GM19193 (cell line): Measurements from ENCODE around the gene FOXQ1.

ENCODE experiments used
- POLR2A ChIP-seq: IDR thresholded peaks from 4 replicates; pipeline ENCODE4 v1.6.1; 2011; ENCODE audit not compliant: insufficient read depth, insufficient read length; ENCODE audit errors: extremely low read depth

FOXQ1 gene

GRCh38 chr6:1312473-1313367 is 822 bp downstream of the FOXQ1 start:
- TF ChIP-seq POLR2A, result no peak

DNA sequence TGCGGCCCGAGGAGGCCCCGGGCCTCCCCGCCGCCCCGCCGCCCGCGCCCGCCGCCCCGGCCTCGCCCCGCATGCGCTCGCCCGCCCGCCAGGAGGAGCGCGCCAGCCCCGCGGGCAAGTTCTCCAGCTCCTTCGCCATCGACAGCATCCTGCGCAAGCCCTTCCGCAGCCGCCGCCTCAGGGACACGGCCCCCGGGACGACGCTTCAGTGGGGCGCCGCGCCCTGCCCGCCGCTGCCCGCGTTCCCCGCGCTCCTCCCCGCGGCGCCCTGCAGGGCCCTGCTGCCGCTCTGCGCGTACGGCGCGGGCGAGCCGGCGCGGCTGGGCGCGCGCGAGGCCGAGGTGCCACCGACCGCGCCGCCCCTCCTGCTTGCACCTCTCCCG is 1.5 kb downstream of the FOXQ1 start:
- no peak for TF ChIP-seq POLR2A

- TF ChIP-seq POLR2A, result no peak
Measured at GRCh38 chr6:1313767-1314503, 2.0 kb downstream of the FOXQ1 start.

DNA sequence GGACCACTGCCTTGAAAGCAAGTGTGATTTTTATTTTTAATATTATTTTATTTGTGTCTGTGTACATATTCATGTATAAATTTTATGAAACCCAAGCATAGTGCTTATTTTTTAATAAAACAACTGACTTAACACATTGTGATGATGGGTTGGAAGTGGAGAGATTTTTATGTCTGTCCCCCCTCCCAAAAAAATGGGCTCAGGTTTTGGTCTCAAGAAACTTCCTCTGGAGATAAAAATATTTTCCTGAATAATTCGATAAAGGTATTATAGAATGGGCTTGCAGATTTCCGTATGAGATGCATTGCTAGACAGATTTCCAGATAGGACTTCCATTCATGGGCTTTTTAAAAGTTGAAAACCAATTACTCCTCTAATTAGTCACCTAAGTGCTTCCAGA is 2.7 kb downstream of the FOXQ1 start:
- TF ChIP-seq POLR2A, result no peak

DNA sequence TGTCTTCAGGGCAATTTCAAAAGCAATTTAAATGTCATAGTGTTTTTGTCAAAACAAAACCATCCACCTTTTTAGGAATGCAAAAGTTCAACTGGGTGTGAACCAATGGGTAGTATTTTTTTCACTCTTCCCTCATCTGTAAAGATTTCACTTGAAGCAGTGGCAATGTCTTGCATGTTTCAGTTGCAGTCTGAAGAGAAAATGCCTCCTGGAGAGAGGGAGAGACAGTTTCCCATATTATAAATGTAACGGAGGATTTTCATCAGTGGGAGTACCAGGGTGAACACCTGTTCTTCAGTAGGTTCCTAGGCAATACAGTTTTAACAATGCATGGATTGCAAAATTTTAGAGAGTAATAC is 3.3 kb downstream of the FOXQ1 start:
- TF ChIP-seq POLR2A, result no peak

DNA sequence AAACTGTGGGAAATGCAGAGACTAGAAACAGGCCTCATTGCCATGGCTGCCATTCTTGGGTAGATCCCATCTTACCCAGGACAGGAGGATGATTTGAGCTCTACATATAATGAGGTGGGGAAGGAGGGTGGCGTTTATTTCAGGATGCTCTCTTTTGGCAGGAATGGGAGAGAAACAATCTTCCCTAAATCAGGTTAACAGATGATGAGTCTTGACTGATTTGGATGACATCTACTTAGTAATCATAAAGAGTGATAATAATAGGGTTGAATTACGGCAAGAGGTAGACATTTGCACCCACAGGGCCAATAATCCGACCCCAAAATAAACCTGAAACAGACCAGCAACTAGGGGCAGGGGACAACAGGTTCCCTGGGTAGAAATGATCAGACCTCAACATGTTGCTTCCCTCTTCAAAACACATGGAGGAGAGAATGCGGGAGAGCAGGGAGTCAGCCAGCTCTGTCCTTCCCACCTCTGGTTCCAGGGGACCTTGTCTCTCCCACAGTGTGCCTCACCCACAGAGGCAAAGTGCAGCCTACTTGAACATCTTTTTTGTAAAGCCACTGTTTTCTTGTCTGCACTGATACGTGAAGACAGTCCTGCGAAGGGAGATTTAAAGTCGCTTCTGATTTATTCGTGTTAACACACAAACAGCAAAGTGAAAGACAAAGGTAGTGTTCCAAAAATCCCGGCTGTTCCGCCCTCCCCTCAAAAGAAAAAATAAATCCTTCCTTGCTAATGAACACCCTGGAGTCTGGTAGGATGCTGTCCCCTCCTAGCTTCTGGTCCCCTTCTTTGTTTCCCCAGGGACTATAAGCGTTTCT is 3.9 kb downstream of the FOXQ1 start:
- no peak for TF ChIP-seq POLR2A

DNA sequence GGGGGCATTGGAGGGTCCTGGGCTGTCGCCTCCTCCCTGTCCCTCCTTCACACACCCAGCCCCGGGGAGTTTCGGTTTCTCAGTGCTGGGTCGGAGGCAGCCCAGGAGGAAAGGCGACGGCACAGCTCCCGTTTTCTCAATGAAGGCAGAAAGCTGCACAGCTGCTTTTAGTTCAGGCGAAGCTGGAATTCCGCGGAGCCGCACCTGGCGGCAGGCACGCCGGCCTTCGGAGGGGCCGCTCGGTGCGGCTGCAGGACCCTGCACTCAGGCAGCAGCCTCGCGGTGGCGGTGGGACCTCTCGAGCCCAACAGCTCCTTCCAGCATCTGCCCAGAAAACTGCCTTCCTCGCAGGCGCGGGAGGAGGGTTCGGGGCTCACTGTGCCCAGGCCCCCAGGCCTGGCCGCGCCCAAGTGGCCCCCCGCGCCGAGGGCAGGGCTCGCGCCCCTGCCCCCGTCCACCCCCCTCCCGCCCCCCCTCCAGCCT is 4.6 kb downstream of the FOXQ1 start:
- no peak for TF ChIP-seq POLR2A

- TF ChIP-seq POLR2A, result no peak
Measured at GRCh38 chr6:1317302-1317815, 5.5 kb downstream of the FOXQ1 start.

DNA sequence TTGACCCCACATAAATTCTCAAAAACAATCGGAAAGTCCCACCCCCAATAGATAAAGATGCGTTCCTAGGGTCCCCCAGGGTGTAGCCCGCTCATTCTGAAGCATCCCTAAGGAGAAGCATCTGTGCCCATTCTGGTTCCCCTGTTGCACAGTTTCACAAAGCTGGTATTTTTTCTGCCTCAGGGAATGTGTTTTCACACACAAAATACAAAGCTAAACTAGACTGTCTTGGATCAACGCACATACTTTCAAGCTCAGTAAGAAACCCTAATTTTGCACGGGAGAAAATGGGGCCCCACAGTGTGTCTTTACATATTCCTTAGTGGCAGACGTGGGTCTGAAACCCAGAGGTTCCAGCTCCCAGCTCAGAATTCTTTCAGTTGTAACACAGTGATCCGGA is 6.1 kb downstream of the FOXQ1 start:
- no peak for TF ChIP-seq POLR2A

DNA sequence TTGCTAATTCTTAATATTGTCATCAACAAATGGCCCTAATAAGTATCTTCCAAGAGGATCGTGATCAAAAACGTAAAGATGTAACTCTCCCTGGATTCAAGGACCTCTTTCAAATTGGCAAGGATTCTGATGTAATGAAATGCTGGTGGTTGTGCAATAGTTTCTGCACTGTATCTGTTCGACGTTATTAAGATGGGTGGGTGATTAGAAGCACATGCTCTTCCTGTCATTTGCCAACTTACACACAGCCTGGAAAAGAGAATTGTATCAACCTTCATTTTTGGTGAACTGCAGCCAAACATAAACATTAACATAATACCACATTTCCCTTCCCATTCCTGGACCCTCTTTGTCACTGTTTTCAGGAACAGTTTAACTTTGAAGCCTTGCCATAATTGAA is 9.8 kb downstream of the FOXQ1 start:
- no peak for TF ChIP-seq POLR2A

DNA sequence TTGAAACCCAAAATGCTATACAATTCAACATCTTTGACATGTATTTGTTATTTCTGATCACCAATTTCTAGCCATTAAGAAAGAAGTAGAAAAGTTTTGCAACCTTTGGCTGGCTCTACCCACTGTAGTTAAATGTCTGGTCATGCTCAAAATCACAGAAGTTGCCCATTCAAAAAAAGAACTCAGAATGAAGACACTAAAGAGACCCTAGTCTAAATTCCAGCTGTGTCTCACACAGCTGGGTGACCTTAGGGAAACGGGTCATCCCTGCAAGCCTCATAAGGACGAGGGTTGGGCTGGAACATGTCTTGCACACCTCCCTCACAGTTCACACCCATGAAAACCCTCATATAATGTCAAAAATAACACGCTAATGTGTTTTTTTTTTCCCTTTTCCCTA is 10.3 kb downstream of the FOXQ1 start:
- TF ChIP-seq POLR2A, result no peak

DNA sequence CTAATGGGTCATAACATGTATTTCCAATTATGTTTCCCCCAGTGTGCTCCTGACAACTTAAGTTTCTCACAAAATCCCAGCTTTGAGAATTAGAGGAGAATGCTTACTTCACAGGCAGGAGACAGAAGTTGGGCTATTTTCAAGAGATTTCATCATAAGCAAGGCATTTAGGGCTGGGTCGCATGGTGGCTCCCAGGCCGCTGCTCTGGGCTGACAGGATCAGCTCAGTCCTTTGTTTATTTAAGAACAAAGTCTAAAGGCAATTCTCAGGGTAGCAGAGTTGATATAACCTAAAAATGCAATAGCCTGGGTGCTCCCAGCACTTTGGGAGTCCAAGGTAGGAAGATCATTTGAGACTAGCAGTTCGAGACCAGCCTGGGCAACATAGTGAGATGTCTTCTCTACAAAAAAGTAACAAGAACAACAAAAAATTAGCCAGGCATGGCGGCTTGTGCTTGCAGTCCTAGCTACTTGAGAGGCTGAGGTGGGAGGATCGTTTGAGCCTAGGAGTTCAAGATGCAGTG is 10.9 kb downstream of the FOXQ1 start:
- no peak for TF ChIP-seq POLR2A

- no peak for TF ChIP-seq POLR2A
Measured at GRCh38 chr6:1324936-1325335, 13.0 kb downstream of the FOXQ1 start.

GRCh38 chr6:1325461-1326309 is 13.8 kb downstream of the FOXQ1 start:
- TF ChIP-seq POLR2A, result no peak
